Keratinocyte (primary cell): ENCODE measurements around the gene SCMH1. TPM values are rescaled to one million over a fixed set of nuclear protein-coding genes. Genes with fewer than 3 reads are reported as not detected.

Source experiments
- DNase-seq: peaks from one replicate; pipeline ENCODE4 v3.0.0-alpha.2; 2011; ENCODE audit warnings: low read depth, missing footprints, low spot score
- FAIRE-seq: peaks from 2 replicates; lab custom pipeline; 2011; peaks lifted over from hg19 to GRCh38; lab: Jason Lieb, UNC
- H2AFZ ChIP-seq: 2 replicates; pipeline ENCODE4 v1.6.0; 2012; ENCODE audit warnings: low read length, control low read depth, inconsistent platforms; ENCODE audit not compliant: control insufficient read depth
- H3K27ac ChIP-seq: 2 replicates; pipeline ENCODE4 v1.5.1; 2011; ENCODE audit warnings: low read length; ENCODE audit not compliant: control insufficient read depth, insufficient read depth
- H3K27me3 ChIP-seq: 3 replicates; pipeline ENCODE4 v1.6.0; 2011; ENCODE audit warnings: low read length; ENCODE audit not compliant: control insufficient read depth, insufficient read depth; ENCODE audit errors: extremely low read depth
- H3K36me3 ChIP-seq, 2 experiments: 2 replicates in 1 of 2; 3 replicates in 1 of 2; pipeline ENCODE4 v1.5.1; 2011; ENCODE audit warnings: low read length in 2 of 2, mild to moderate bottlenecking in 1 of 2; ENCODE audit not compliant: control insufficient read depth in 2 of 2, insufficient read depth in 2 of 2; ENCODE audit errors: extremely low read depth in 1 of 2
- H3K4me1 ChIP-seq: 3 replicates; pipeline ENCODE4 v1.5.1; 2011; ENCODE audit warnings: low read length; ENCODE audit not compliant: control insufficient read depth, insufficient read depth; ENCODE audit errors: extremely low read depth
- H3K4me2 ChIP-seq: 3 replicates; pipeline ENCODE4 v1.6.0; 2011; ENCODE audit warnings: low read depth, low read length; ENCODE audit not compliant: control insufficient read depth, insufficient read depth; ENCODE audit errors: extremely low read depth
- H3K4me3 ChIP-seq, 3 experiments: fragments of 200-600 bp in 1 of 3; sonication (generic) in 1 of 3; 2 replicates in 2 of 3; 3 replicates in 1 of 3; pipeline ENCODE4 v1.5.1; 2011 to 2016; ENCODE audit warnings: low read length in 3 of 3, mild to moderate bottlenecking in 3 of 3, control low read depth in 2 of 3, inconsistent platforms in 1 of 3, low read depth in 1 of 3, mixed read lengths in 1 of 3, mixed run types in 1 of 3, moderate library complexity in 1 of 3; ENCODE audit not compliant: control insufficient read depth in 2 of 3, insufficient read depth in 2 of 3; ENCODE audit errors: extremely low read depth in 1 of 3
- H3K79me2 ChIP-seq: 2 replicates; pipeline ENCODE4 v1.6.0; 2012; ENCODE audit warnings: low read length; ENCODE audit not compliant: control insufficient read depth, insufficient read depth
- H3K9ac ChIP-seq: 3 replicates; pipeline ENCODE4 v1.6.0; 2011; ENCODE audit warnings: low read length; ENCODE audit not compliant: control insufficient read depth, insufficient read depth; ENCODE audit errors: extremely low read depth
- H3K9me1 ChIP-seq: 3 replicates; pipeline ENCODE4 v1.6.0; 2011; ENCODE audit warnings: low read length; ENCODE audit not compliant: control insufficient read depth, insufficient read depth; ENCODE audit errors: extremely low read depth
- H3K9me3 ChIP-seq: 2 replicates; pipeline ENCODE4 v1.5.1; 2012; ENCODE audit warnings: low read depth, low read length; ENCODE audit not compliant: control insufficient read depth
- H4K20me1 ChIP-seq: 3 replicates; pipeline ENCODE4 v1.6.0; 2011; ENCODE audit warnings: low read length; ENCODE audit not compliant: control insufficient read depth, insufficient read depth; ENCODE audit errors: extremely low read depth
- EZH2 ChIP-seq: IDR thresholded peaks from one replicate; pipeline ENCODE4 v1.6.1; 2012; ENCODE audit warnings: inconsistent platforms, mild to moderate bottlenecking, low read length, moderate library complexity
- dilution Hi-C: fragments of 300-500 bp; cut with MboI; formaldehyde crosslinking; loops from one replicate; pipeline ENCODE4 v1.7.0; 2020; ENCODE audit warnings: low sequenced_read_pairs; ENCODE audit not compliant: extremely low pct_ligation_motif_present
- polyA plus RNA-seq, 5 experiments: library from polyadenylated mRNA; depleted of rRNA in 3 of 5; stranded (reverse) in 3 of 5; stranded (forward) in 1 of 5; unstranded in 1 of 5; fragments of >200 nt; gene quantifications; 1 replicate in 1 of 5; 2 replicates in 3 of 5; 3 replicates in 1 of 5; pipeline versions ENCODE4 v1.2.1 to v1.2.3, GENCODE V29; 2011 to 2012; ENCODE audit warnings: missing spikeins in 2 of 5, low read depth in 1 of 5, low replicate concordance in 1 of 5
- TF ChIP-seq, protein P1 (sequence below), 3 experiments: IDR thresholded peaks in 1 of 3; conservative IDR thresholded peaks in 1 of 3; optimal IDR thresholded peaks in 1 of 3; 2 replicates in 2 of 3; 3 replicates in 1 of 3; pipeline versions ENCODE3 to v1.5.1; 2011; ENCODE audit warnings: low read length in 3 of 3, mild to moderate bottlenecking in 3 of 3, moderate library complexity in 2 of 3, control low read depth in 1 of 3, inconsistent platforms in 1 of 3; ENCODE audit not compliant: insufficient read depth in 2 of 3; ENCODE audit errors: extremely low read depth in 1 of 3

Gene SCMH1
- polyA plus RNA-seq, 1 donor (not counting 4 experiments of a cell fraction or from before 2014, with no cell fraction given) = 29.9 TPM

DNA sequence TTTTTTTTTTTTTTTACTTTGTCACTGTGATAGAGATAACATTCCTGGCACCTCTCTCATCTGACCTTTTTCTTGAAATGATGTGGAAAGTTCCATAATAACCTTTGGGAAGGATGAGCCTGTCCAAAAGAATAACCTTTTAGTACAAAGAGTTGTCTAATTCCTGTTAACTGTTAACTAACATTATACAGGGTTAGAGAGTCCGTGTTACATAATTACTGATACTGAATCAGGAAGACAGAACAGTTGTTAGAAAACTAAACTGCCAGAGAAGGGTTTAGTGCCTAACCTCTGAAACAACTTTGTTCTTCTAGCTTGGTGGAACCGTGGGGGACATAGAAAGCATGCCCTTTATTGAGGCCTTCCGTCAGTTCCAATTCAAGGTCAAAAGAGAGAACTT is 253.8 kb downstream of the SCMH1 start:
- no peaks in the 10 kb centered on the region for H3K27me3 ChIP-seq
- peaks cover 4% of the 10 kb centered on the region for H4K20me1 ChIP-seq
- peaks cover 52 to 87% of the 10 kb centered on the region in 2 experiments for H3K36me3 ChIP-seq
- no peak overlapping the region for H3K9ac ChIP-seq
- no peak overlapping the region for H3K4me3 ChIP-seq
- H3K9me1 ChIP-seq = no peaks in the 10 kb centered on the region
- peaks cover 73% of the 10 kb centered on the region for H3K79me2 ChIP-seq
- no peak overlapping the region for H2AFZ ChIP-seq
- dilution Hi-C loops = no loop called here
- TF ChIP-seq EZH2 = no peak
- TF ChIP-seq, protein P1, sequence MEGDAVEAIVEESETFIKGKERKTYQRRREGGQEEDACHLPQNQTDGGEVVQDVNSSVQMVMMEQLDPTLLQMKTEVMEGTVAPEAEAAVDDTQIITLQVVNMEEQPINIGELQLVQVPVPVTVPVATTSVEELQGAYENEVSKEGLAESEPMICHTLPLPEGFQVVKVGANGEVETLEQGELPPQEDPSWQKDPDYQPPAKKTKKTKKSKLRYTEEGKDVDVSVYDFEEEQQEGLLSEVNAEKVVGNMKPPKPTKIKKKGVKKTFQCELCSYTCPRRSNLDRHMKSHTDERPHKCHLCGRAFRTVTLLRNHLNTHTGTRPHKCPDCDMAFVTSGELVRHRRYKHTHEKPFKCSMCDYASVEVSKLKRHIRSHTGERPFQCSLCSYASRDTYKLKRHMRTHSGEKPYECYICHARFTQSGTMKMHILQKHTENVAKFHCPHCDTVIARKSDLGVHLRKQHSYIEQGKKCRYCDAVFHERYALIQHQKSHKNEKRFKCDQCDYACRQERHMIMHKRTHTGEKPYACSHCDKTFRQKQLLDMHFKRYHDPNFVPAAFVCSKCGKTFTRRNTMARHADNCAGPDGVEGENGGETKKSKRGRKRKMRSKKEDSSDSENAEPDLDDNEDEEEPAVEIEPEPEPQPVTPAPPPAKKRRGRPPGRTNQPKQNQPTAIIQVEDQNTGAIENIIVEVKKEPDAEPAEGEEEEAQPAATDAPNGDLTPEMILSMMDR (optimal IDR thresholded peaks at IDR 0.05 in 1 of 3, IDR thresholded peaks at IDR 0.05 in 1 of 3, conservative IDR thresholded peaks at IDR 0.05 in 1 of 3; ENCODE audit: extremely low read depth in 1 of 3, insufficient read depth in 2 of 3, low read length in 3 of 3) = no peak
- H3K9me3 ChIP-seq = no peaks in the 10 kb centered on the region
- peaks cover 13% of the 10 kb centered on the region for H3K4me1 ChIP-seq
- no peak for DNase-seq
- no peak for FAIRE-seq
- H3K4me2 ChIP-seq = no peak overlapping the region
- no peak overlapping the region for H3K27ac ChIP-seq

DNA sequence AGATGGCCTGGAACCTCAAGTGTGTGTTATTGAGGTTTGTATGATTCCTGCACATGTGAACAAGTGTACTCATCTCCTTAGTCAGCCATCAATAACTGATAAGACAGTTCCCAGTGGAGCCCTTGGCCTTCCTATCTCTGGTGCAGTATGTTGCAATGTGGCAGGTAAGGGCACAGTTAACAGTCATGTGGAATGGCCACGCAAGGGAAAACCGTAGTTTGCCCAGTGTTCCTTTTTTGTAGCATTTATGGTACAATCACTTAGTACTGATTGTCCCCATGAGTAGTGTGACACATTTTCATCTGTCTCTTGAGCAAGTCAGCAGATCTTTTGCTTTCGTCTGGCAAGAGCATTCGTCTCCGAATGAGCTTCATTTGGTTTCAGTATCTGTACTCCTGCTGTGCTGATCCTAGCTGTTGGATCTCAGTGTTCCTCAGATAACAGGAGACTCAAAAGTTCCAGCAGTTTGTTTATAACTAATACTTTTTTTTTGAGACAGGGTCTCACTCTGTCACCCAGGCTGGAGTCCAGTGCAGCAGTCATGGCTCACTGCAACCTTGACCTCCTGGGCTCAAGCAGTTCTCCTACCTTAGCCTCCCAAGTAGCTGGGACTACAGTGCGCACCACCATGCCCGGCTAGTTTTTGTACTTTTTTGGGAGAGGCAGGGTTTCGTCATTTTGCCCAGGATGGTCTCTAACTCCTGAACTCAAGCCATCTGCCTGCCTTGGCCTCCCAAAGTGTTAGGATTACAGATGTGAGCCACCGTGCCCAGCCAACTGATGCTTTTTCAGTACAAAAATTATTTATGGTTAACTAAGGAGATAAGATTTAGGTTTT is 254.4 kb downstream of the SCMH1 start:
- H3K4me1 ChIP-seq = peaks cover 19% of the 10 kb centered on the region
- no peak for DNase-seq
- peaks cover 7% of the 10 kb centered on the region for H4K20me1 ChIP-seq
- H3K4me2 ChIP-seq = no peak overlapping the region
- dilution Hi-C loops = no loop called here
- H3K4me3 ChIP-seq = no peak overlapping the region
- H3K9me3 ChIP-seq = no peaks in the 10 kb centered on the region
- no peak for FAIRE-seq
- no peak overlapping the region for H2AFZ ChIP-seq
- no peak overlapping the region for H3K9ac ChIP-seq
- TF ChIP-seq EZH2 = no peak
- TF ChIP-seq, protein P1 (optimal IDR thresholded peaks at IDR 0.05 in 1 of 3, IDR thresholded peaks at IDR 0.05 in 1 of 3, conservative IDR thresholded peaks at IDR 0.05 in 1 of 3; ENCODE audit: extremely low read depth in 1 of 3, insufficient read depth in 2 of 3, low read length in 3 of 3) = no peak
- H3K27ac ChIP-seq = no peak overlapping the region
- H3K36me3 ChIP-seq = peaks cover 49 to 87% of the 10 kb centered on the region in 2 experiments
- no peaks in the 10 kb centered on the region for H3K27me3 ChIP-seq
- peaks cover 76% of the 10 kb centered on the region for H3K79me2 ChIP-seq
- H3K9me1 ChIP-seq = no peaks in the 10 kb centered on the region
